ENCODE data around the gene KDM5C. TPM values are rescaled to one million over a fixed set of nuclear protein-coding genes. Genes with fewer than 3 reads are reported as not detected.

Gene KDM5C
- total RNA-seq, 1 donor from 2014 or later, result 123 TPM

- intact Hi-C loops (cut with DNase I), result no loop called here
- H3K4me3 ChIP-seq, result no peak overlapping the region
- DNase-seq (ENCODE audit: extremely low spot score in 2 of 2), result no peak
Observed at GRCh38 chrX:53163436-53163835, 61.6 kb downstream of the KDM5C start.

DNA sequence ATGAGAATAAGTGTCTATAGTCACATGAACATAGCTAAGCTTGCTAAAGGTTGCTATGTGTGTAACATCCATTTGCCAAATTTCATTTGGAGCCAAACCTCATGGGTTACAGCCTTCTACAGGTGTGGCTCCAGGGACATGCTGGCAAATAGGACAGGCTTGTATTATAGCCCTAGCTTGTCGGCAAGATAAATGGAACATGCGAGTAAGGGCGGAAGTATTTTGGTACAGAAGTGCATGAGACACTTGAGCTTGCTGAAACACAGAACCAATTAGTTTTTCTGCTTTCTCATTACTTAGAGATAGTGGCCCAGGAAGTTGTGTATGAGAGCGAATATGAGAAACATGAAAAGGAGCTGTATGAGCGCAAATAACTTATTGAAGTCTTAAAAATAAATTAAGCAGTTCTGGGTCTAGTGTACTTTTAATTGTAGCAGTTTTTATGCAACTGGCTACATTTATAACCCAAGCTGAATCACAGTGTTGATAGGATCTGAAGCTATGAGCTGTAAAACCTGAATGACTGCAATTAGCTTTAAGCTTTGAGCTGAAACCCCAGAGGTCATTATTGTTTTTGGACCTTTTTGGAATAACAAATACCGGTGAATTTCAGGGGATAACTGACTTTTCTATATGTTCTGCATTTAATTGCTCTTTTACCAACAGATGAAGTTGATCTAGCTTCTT lies 64.6 kb downstream of the KDM5C start:
- Histone ChIP-seq H3K9me3 (no peaks in the 10 kb centered on the region), H3K4me1 (no peaks in the 10 kb centered on the region), H3K27me3 (no peaks in the 10 kb centered on the region), H3K36me3 (no peaks in the 10 kb centered on the region), H3K4me3 (no peak overlapping the region), H3K27ac (no peak overlapping the region)
- TF ChIP-seq POLR2A (IDR thresholded peaks at IDR 0.05), result no peak
- TF ChIP-seq POLR2AphosphoS5 (IDR thresholded peaks at IDR 0.05; ENCODE audit: insufficient read depth in 1 of 2, low read depth in 1 of 2), result no peak
- TF ChIP-seq CTCF (IDR thresholded peaks at IDR 0.05), result no peak
- DNase-seq (ENCODE audit: extremely low spot score in 2 of 2), result no peak
- intact Hi-C loops (cut with DNase I), result no loop called here

More at GRCh38 chrX:53163436-53163835, 61.6 kb downstream of the KDM5C start:
- TF ChIP-seq POLR2AphosphoS5 (IDR thresholded peaks at IDR 0.05; ENCODE audit: insufficient read depth in 1 of 2, low read depth in 1 of 2), result no peak
- TF ChIP-seq POLR2A (IDR thresholded peaks at IDR 0.05), result no peak
- TF ChIP-seq CTCF (IDR thresholded peaks at IDR 0.05), result no peak
- no peaks in the 10 kb centered on the region for H3K9me3 ChIP-seq
- no peak overlapping the region for H3K27ac ChIP-seq
- no peaks in the 10 kb centered on the region for H3K27me3 ChIP-seq
- no peaks in the 10 kb centered on the region for H3K4me1 ChIP-seq
- H3K36me3 ChIP-seq, result no peaks in the 10 kb centered on the region

GRCh38 chrX:53159184-53159583 lies 65.8 kb downstream of the KDM5C start:
- no peaks in the 10 kb centered on the region for H3K36me3 ChIP-seq
- H3K27ac ChIP-seq, result no peak overlapping the region
- intact Hi-C loops (cut with DNase I), result no loop called here
- H3K9me3 ChIP-seq, result no peaks in the 10 kb centered on the region
- DNase-seq (ENCODE audit: extremely low spot score in 2 of 2), result no peak
- TF ChIP-seq POLR2AphosphoS5 (IDR thresholded peaks at IDR 0.05; ENCODE audit: insufficient read depth in 1 of 2, low read depth in 1 of 2), result no peak
- TF ChIP-seq POLR2A (IDR thresholded peaks at IDR 0.05), result no peak
- no peak for TF ChIP-seq CTCF (IDR thresholded peaks at IDR 0.05)
- H3K27me3 ChIP-seq, result no peaks in the 10 kb centered on the region
- H3K4me1 ChIP-seq, result no peaks in the 10 kb centered on the region
- no peak overlapping the region for H3K4me3 ChIP-seq

DNA sequence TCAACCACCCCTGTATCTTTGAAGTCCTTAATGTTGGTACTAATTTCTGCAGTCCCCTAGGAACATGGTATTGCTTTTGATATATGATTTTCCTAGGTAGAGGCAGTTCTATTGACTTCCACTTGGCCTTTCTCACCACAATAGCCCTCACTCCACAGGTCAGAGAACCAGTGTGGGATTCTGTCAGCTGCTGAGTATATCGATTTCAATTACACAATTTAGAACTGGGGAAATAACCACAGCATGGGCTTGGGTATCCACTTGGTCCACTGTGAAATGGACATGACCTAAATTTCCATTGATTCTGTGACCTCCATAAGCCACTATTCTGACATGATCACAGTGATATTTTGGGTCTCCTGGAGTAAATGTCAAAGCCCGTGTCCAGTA lies 68.8 kb downstream of the KDM5C start:
- TF ChIP-seq POLR2A (IDR thresholded peaks at IDR 0.05), result no peak
- no peak for TF ChIP-seq CTCF (IDR thresholded peaks at IDR 0.05)
- TF ChIP-seq POLR2AphosphoS5 (IDR thresholded peaks at IDR 0.05; ENCODE audit: insufficient read depth in 1 of 2, low read depth in 1 of 2), result no peak
- no peak for DNase-seq (ENCODE audit: extremely low spot score in 2 of 2)
- no peak overlapping the region for H3K27ac ChIP-seq
- no peaks in the 10 kb centered on the region for H3K36me3 ChIP-seq
- intact Hi-C loops (cut with DNase I), result no loop called here
- H3K9me3 ChIP-seq, result no peaks in the 10 kb centered on the region
- H3K4me3 ChIP-seq, result no peak overlapping the region
- H3K27me3 ChIP-seq, result no peaks in the 10 kb centered on the region
- no peaks in the 10 kb centered on the region for H3K4me1 ChIP-seq

GRCh38 chrX:53155512-53156206 lies 69.3 kb downstream of the KDM5C start:
- Histone ChIP-seq H3K4me1 (no peaks in the 10 kb centered on the region), H3K9me3 (no peaks in the 10 kb centered on the region), H3K36me3 (no peaks in the 10 kb centered on the region), H3K4me3 (no peak overlapping the region), H3K27ac (no peak overlapping the region), H3K27me3 (no peaks in the 10 kb centered on the region)
- intact Hi-C loops (cut with DNase I), result no loop called here
- no peak for TF ChIP-seq CTCF (IDR thresholded peaks at IDR 0.05)
- TF ChIP-seq POLR2A (IDR thresholded peaks at IDR 0.05), result no peak
- no peak for DNase-seq (ENCODE audit: extremely low spot score in 2 of 2)
